HG02870 (cell line): ENCODE results near the gene TMEM26.
"Not testable (repeated sequence)": the region's sequence is repeated elsewhere in the genome, so short reads cannot be mapped to it uniquely, and the experiment has no call there.

ENCODE experiments used
- ATAC-seq: cut with Tn5 transposase; IDR thresholded peaks from one replicate; pipeline ENCODE4 v1.9.1; 2021; ENCODE audit warnings: mild to moderate bottlenecking, moderate library complexity; ENCODE audit not compliant: unreplicated experiment

Gene TMEM26

DNA sequence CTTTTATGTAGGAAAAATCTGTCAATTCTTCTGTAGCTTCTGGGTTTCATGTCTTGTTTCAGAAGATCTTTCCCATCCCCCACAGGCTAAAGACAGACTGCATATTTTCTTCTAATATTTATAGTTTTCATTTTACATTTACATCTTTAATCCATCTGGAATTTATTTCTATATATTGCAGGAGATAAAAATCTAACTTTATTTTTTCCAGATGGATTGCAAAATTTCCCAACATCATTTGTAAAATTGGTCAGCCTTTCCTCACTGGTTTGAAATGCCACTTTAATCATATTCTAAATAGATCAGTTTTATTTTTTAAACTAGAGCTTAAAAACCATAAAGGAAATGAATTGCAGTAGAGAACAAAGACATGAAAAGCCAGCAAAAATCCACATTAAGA, 46.9 kb downstream of the TMEM26 start:
- ATAC-seq = no peak

DNA sequence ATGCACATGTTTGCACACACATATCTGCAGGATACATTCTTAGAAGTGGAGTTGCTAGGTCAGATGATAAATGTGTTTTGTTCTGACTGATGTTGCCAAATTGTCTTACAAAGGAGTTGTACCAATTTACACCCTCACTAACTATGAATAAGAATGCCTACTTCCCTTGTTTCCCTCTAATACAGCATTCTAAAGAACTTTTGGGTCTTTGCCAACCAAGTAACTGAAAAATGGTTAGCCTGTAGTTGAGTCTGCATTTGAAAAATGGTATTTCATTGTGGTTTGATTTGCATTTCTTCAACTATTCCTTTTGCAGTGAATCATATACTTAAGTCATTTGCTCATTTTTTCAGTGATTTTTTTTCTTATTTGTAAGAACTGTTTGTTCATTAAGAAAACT, 48.4 kb downstream of the TMEM26 start:
- ATAC-seq = no peak

DNA sequence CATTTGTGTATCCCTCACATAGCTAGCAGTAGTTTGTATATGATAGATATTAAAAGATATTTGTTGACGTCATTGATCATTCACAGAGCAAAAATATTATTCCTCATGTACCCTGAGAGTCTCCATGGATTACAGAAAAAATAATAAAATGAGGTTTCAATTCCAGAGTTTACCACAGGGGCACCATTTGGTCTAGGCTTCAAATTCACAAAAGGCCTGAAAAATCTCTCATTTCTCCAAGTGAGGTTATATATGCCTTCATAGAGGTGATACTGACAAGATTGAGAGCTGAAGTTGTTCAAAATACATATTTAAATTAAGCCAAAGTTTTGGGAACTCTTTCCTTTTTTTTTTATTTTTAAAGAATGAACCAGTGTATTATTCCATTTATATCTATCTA, 52.7 kb downstream of the TMEM26 start:
- no peak for ATAC-seq

DNA sequence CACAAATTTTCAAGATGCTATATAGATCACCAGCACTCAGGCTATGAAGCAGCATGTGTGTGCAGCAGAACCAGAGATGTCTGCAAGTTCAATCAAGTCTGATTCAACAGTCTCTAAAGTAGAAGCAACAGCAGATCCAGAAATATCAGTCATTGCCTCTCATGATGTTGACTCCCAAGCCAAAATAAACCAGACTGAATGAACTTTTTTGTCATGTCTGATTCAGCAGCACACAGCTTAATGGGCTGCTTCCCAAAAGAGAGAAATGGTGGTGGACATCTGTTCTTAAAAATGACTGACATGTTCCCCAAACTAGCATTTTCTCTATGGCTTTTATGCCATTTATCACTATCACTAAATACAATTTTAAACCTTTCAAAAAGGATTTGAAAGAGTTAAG, 53.8 kb downstream of the TMEM26 start:
- ATAC-seq = no peak

DNA sequence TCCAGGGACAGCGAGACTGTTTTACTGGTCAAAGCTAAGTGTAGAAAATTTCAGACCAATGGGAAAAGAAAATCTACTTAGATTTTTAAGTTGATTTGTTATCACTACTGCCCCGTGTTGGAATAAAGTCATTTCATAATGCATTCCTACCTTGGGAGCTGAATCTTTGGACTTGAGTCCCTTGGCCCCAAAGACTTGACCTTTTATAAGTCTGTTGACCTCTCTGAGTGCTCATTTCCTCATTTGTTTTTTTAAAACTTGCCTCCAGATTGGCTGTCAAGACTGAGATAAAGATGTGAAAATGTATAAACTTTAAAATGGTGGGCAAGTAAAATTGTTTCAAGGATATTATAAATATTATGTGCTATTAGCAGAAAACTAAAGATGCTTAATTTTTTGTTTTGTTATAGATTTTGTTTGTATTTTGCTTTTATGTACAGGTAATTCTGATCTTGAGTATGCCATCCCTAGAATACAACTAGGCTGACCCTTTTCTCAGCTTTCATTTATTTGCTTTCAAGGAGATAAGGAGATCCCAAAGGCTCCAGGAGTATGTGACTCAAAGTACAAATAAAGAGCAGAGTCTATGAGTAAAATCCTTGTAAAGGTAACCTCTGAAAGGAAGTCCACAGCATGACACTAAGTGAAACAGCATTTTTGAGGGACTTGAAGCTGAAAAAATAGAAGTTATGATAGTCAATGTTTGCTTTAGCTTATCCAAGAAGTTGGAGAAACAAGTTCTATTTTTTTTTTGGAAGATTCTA, 54.6 kb downstream of the TMEM26 start:
- ATAC-seq = no peak

DNA sequence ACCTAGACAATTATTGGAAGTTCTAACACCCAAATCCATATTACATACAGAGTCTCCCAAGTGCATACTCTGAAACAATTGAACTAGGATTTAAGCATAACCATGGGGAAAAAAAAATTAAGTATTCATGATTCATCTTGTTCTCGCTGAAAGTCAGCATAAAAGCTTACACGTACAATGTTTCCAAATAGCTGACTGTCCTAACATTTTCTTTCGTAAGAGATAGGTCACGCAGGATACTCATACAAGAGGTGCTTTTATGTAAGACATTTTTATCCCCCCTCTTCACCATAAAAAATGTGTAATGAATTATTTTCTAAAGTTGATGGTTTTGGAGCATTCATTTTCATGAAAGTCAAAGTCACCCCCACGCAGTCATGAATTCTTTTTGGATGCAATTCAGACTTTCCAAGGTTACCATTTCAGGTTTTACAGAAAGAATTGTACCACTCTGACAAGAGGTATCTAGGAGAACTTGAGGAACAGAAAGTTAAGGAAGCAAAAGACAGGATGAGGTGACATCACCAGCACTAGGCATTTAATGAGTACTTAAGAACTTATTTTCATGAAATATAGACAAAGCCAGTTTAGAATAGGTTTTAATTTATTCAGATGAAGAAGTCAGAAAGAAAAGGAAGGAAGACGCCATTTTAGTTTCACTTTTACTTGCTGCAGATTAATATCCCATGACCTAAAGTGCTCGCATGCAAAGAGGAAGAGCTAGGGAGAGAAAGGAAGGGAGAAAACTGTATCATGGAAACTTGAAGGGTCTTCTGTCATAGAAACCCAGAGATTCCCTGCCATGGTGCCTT, 55.8 kb downstream of the TMEM26 start:
- no peak for ATAC-seq

DNA sequence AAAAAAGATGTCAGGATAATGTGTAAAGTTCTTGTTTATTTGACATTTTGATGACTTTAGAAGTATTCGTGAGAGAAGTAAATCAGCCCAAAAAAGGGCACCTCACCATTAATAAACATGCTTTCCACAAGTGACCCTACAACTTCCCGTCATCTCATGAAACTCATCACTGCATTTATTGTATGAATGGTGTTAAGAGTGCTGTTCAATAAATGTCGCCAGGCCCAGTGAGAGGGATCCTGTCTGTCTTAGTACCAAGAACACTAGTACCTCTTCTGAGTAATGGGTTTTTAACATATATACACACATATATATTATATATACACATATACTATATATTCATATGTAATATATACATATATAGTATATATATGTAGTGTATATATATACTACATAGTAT, 61.9 kb downstream of the TMEM26 start:
- ATAC-seq = peak; percentile 31

DNA sequence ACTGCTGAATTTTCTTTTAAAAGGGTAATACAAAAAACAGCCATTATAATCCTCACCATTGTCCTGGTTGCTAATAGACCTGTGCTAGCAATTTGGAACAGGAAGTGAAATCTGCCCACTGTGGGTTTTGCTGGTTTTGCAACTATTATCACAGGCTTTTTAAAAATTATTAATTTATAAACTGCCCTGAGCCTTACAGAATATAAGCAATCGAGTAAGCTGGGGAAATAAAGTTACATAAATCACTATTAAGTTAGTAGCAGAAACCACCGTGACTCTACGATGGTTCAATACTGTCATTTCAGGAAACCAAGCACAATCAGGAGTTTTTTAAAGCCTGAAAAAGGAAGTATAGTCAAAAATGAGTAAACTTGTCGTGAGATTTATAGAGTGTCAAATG, 62.3 kb downstream of the TMEM26 start:
- ATAC-seq = peak; percentile 68

DNA sequence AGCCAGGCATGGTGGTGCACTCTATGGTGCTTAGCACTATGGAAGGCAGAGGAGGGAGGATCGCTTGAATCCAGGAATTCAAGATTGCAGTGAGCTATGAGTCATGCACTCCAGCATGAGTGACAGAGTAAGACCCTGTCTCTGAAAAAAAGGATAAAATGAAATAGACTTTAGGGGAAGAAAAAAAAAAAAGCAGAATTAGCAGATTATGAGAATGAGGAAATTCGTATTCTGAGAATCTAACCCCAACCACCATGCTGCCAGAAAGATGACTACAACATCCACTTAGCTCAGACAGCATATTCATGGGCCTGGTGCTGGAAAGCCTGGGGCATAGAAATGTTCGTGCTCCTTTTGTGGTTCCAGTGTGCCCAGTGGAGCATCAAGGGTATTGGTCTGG, 63.3 kb downstream of the TMEM26 start:
- ATAC-seq = no peak

DNA sequence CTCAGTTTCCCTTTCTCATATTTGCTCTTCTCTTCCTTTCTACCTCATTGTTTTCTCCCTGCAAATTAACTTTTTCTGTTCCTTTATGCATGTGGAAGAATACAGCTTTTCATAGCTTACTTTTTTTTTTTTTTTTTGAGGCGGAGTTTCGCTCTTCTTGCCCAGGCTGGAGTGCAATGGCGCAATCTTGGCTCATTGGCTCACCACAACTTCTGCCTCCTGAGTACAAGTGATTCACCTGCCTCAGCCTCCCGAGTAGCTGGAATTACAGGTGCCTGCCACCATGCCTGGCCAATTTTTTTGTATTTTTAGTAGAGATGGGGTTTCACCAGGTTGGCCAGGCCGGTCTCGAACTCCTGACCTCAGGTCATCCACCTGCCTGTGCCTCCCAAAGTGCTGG, 64.2 kb downstream of the TMEM26 start:
- not testable (repeated sequence) for ATAC-seq

DNA sequence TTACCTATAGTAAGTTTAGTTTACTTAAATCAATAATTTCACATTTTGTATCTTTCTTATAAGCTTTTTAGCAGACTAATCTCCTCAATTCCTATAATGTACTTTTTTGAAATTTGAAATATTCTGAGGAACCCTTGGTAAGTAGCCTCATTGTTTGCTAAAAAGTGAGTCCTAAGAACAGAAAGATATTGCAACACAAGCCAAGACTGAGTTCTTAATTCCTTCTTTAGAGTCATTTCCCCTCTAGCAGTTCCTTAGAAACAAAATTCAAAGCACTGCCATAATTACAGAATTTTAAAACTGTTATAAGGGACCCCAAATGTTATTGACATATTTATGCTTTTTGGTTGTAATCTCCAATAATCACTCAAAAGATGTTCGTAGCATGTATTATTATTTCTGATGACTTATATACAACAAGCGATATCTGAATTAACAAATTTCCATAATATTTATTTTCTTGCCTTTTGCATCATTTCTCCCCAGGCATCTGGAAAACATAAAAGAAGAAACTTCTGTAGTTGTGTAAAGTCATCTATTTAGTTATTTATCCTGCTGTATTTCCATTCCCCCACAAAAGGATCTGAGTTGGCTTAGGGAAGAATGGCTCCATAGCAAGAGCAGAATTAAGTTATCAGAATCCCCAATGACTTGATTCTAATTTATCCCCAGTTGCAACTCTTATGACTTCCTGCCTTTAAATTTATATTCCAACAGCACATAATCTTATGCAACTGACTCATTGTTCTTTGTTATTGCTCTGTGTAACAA, 67.8 kb downstream of the TMEM26 start:
- ATAC-seq = no peak

DNA sequence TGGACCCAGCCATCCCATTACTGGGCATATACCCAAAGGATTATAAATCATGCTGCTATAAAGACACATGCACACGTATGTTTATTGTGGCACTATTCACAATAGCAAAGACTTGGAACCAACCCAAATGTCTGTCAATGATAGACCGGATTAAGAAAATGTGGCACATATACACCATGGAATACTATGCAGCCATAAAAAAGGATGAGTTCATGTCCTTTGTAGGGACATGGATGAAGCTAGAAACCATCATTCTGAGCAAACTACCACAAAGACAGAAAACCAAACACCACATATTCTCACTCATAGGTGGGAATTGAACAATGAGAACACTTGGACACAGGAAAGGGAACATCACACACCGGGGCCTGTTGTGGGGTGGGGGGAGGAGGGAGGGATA, 72.0 kb downstream of the TMEM26 start:
- ATAC-seq = not testable (repeated sequence)

DNA sequence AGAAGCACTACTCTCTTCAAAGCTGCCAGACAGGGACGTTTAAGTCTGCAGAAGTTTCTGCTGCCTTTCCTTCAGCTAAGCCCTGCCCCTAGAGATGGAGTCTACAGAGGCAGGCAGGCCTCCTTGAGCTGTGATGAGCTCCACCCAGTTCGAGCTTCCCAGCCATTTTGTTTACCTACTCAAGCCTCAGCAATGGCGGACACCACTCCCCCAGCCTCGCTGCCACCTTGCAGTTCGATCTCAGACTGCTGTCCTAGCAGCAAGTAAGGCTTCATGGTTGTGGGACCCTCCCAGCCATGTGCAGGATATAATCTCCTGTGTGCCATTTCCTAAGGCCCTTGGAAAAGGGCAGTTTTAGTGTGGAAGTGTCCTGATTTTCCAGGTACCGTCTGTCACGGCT, 74.3 kb downstream of the TMEM26 start:
- ATAC-seq = no peak

DNA sequence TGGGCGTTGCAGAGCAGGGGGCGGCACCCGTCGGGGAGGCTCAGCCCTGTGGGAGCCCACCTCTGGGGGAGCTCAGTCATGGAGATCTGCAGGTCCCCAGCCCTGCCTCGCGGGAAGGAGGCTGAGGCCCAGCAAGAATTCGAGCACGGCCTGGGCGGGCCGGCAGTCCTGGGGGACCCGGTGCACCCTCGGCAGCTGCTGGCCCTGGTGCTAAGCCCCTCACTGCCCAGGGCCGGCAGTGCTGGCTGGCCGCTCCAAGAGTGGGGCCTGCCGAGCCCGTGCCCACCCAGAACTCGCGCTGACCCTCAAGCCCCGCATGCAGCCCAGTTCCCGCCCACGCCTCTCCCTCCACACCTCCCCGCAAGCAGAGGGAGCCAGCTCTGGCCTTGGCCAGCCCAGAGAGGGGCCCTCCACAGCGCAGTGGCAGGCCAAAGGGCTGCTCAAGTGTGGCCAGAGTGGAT, 76.2 kb downstream of the TMEM26 start:
- no peak for ATAC-seq

DNA sequence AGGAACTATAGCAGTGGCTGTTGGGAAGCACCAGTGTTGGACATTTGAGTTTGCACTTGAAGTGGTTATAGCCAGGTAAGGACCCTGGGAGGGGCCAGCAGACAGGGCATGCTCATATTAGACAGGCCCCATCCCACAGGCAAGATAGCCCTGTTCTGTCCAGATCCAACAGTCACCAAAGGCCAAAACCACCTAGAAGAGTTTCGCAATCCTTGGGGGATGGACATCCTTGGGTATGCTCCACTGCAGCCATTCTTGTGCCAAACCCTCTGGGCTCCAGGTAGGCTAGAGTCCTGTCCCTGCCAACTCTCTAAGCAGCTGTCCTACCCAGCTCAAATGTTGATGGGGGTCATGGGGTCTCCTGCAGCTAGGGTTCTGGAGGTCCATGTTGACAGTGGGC, 76.8 kb downstream of the TMEM26 start:
- ATAC-seq = no peak

DNA sequence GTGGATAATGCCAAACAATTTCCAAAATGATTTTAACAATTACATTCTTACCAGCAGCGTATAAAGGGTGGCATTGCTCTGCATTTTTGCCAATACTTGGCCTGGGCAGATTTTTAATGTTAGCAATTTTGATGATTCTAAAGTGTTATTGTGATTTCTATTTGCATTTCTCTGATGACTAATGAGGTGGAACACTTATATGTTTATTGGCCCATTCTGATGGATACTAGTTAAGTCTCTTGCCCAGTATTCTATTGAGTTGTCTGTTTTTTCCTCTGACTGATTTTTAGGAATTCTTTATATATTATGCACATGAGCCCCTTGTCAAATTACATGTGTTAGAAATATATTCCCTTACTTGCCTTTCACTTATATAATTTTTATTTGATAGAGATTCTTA, 86.8 kb downstream of the TMEM26 start:
- ATAC-seq = no peak

DNA sequence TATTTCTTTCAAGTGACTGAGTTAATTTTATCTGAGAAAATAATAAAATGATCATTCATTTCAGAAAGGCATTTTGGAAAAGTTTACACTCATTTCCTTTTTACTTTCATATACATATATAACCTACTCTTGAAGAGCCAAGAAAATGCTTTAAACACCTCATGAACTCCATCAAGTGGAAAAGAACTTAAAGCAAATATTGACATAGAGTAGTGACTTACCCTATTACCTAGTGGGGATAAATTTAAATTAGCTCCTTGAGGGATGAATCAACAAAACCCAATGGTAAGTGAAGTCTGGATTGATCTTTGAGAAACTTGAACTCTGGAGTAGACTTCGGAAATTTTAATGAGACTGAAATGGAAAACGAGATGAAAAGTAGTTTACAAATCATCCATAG, 88.6 kb downstream of the TMEM26 start:
- ATAC-seq = no peak

DNA sequence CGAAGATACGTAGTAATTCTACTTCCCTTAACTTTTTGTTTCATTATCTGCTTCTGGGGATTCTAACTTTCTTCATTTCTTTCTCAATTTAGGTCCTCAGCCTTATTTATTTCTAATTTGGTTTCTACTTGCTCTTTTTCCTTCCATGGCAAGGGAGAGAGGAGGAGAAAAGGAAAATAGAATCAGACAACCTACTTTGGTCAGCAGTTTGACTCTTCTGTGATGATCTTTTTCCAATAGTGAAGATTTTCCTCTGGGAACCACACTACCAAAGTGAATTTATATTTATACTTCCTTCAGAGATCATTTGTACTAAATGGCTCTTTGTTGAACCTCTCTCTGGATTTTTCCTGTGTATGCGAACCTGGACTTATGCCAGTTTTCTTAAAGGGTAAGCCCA, 90.2 kb downstream of the TMEM26 start:
- no peak for ATAC-seq

DNA sequence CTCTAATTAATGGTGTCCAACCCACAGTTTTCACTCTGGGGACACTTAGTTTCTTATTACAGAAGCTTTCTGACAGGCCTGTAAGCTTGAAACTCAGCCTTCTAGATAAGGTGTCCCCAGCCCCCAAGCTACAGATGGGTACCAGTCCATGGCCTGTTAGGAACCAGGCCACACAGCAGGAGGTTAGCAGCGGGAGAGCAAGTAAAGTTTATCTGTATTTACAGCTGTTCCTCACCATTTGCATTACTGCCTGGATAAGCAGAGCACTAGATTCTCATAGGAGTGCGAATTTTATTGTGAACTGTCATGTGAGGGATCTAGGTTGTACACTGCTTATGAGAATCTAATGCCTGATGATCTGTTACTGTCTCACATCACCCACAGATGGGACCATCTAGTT, 93.7 kb downstream of the TMEM26 start:
- ATAC-seq = no peak

DNA sequence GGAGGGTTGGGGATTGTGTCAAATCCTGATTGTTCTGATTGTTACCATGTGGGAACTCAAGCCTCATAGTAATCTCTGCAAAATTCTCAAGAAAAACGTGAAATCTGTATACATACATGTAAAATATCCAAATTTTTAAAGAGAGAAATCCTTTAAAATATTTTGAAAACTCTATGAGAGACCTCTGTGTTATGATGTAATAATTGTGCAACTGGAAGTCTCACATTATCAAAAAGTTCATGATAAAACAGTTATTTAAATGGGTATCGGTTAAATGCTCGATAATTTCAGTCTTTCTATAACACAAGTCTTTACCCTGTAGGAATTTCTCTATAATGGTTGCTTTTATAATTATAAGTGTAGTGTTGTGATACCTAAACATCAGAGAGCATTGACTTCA, 95.5 kb downstream of the TMEM26 start:
- ATAC-seq = no peak
